Hepatocyte (in vitro differentiated cells): ENCODE results near the gene DAPK2.

ENCODE experiments used
- CTCF ChIP-seq: fragments of 200-600 bp; sonication (generic); IDR thresholded peaks from 2 replicates; pipeline ENCODE4 v1.5.1; 2016; ENCODE audit warnings: antibody characterized with exemption, mild to moderate bottlenecking; ENCODE audit not compliant: poor library complexity
- EZH2 ChIP-seq: fragments of 200-600 bp; sonication (generic); IDR thresholded peaks from 2 replicates; pipeline ENCODE4 v1.6.1; 2016; ENCODE audit warnings: antibody characterized with exemption, mild to moderate bottlenecking, borderline replicate concordance
- EZH2phosphoT487 ChIP-seq: fragments of 200-600 bp; sonication (generic); IDR thresholded peaks from one replicate; pipeline ENCODE4 v1.6.1; 2018; ENCODE audit warnings: antibody characterized with exemption, mild to moderate bottlenecking, low read depth, moderate library complexity; ENCODE audit not compliant: unreplicated experiment, severe bottlenecking

- TF ChIP-seq CTCF = no peak
- TF ChIP-seq EZH2phosphoT487 = no peak
- no peak for TF ChIP-seq EZH2
Observed at GRCh38 chr15:63895194-63895593, 151.1 kb downstream of the DAPK2 start.
